HG03095 (cell line): Measurements from ENCODE around the gene OSTF1.

ENCODE experiments used
- ATAC-seq: cut with Tn5 transposase; IDR thresholded peaks from one replicate; pipeline ENCODE4 v1.9.1; 2021; ENCODE audit warnings: moderate library complexity; ENCODE audit not compliant: unreplicated experiment

OSTF1 gene

DNA sequence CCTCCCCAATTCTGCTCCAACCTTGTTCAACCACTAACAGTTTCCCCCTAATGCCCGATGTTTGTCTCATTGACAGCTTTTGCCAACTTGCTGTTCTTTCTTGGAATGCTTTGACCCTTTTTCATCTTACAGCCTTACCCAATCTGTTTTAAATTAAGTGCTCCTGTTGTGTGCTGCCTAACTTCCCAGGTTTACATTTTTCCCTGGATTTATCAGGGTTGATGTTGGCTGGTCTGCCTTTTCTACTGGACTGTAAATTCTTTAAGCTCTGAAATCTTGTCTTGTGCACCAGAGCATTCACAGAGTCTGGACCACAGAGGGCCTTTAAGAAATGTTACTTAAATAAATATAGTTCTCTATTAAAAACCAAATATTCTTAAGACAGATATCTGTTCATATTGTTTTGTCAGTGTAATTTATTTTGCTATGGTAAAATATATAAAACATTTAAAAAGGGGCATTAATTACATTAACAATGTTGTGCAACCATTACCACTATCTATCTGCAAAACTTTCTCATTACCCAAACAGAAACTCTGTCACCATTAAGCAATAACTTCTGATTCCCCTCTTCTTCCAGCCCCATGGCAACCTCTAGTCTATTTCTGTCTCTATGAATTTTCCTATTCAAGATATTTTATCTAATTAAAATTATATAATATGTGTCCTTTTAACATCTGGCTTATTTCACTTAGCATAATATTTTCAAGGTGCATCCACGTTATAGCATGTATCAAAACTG lies 73.0 kb downstream of the OSTF1 start:
- no peak for ATAC-seq

- no peak for ATAC-seq
These were observed 75.5 kb downstream of the OSTF1 start for GRCh38 chr9:75163764-75164163.

- ATAC-seq, result no peak
These were observed 76.3 kb downstream of the OSTF1 start for GRCh38 chr9:75164573-75164972.

DNA sequence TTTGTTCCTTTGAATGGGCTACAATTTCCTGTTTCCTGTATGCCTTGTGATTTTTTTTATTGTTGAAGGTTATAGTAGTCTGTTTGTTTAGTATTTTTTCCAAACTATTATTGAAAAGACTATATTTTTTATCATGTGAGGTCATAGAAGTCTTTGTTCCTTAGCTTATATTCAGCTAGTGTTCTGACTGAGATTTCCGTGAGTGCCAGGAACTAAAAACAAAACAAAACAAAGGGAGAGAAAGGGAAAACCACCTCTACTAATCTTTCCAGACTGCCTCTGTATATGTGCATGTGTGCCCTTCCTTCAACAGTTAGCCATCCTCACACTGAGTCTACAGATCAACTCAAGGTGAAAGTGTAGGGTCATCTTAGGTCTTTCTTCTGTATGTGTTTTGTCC lies 79.0 kb downstream of the OSTF1 start:
- ATAC-seq, result no peak

- no peak for ATAC-seq
These were observed 80.2 kb downstream of the OSTF1 start for GRCh38 chr9:75168270-75169178.

DNA sequence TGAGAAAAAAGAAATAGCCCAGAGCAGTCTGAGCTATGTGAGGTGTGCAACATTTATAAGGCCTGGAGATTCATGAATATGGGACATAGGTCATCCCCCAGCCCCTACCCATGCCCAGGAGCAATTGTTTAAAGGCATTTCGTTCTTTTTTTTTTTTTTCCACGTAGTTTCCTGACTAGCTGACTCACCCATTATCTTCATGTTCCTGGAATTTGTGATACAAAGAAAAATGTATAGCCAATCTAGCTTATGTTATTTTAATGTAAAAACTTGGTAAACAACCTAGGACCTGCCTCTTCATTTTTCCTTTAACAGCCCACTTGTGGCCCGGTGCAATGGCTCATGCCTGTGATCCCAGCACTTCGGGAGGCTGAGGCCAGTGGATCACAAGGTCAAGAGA lies 81.3 kb downstream of the OSTF1 start:
- ATAC-seq, result no peak

GRCh38 chr9:75170898-75171360 lies 82.6 kb downstream of the OSTF1 start:
- ATAC-seq, result no peak

- ATAC-seq, result no peak
These were observed 87.1 kb downstream of the OSTF1 start for GRCh38 chr9:75175395-75175794.

DNA sequence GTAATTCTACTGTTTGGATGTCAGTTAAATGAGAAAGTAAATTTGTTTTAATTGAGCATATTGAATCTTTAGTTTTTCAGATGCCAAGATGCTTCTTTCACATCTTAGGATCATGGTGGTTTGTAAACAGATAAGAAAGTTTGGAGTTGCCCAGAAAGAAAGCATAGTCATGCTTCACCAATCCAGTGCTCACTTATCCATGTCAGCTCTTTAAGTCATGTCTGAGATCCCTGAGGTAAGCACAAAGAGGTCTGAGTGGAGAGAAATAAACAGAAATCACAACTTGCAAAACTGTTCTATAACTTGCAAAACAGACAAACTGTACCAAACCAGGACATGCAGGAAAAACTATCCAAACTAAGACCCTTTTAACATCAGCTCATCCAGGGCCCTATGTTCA lies 87.7 kb downstream of the OSTF1 start:
- ATAC-seq, result no peak

DNA sequence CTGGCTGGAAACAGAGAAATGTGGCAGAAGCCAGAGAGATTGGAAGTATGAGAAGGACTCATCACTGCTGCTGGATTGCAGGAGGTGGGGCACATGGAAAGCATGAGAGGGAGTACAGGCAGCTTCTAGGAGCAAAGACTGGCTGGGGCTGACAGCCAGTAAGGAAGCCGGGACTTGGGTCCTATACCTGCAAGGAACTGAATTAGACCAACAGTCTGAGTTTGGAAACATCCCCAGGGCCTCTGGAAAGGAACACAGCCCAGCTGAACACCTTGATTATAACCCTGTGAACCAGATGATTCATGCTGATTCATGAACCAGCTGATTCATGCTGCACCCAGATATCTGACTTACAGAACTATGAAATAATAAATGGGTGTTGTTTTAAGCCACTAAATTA lies 93.4 kb downstream of the OSTF1 start:
- no peak for ATAC-seq

DNA sequence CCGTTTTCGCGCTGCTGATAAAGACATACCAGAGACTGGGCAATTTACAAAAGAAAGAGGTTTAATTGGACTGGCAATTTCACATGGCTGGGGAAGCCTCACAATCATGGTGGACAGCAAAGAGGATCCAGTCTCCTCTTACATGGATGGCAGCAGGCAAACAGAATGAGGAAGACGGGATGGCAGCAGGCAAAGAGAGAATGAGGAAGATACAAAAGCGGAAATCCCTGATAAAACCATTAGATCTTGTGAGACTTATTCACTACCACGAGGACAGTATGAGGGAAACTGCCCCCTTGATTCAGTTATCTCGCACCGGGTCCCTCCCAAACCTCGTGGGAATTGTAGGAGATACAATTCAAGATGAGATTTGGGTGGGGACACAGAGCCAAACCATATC lies 95.0 kb downstream of the OSTF1 start:
- no peak for ATAC-seq

DNA sequence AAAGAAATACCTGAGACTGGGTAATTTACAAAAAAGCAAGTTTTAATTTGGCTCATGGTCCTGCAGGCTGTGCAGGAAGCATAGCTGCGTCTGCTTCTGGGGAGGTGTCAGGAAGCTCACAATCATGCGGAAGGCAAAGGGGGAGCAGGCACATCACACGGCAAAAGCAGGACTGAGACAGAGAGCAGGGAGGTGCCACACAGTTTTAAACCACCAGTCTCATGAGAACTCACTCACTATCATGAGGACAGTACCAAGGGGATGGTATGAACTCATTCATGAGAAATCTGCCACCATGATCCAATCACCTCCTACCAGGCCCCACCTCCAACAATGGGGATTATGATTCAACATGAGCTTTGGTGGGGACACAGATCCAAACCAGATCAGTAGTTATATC lies 96.2 kb downstream of the OSTF1 start:
- no peak for ATAC-seq

DNA sequence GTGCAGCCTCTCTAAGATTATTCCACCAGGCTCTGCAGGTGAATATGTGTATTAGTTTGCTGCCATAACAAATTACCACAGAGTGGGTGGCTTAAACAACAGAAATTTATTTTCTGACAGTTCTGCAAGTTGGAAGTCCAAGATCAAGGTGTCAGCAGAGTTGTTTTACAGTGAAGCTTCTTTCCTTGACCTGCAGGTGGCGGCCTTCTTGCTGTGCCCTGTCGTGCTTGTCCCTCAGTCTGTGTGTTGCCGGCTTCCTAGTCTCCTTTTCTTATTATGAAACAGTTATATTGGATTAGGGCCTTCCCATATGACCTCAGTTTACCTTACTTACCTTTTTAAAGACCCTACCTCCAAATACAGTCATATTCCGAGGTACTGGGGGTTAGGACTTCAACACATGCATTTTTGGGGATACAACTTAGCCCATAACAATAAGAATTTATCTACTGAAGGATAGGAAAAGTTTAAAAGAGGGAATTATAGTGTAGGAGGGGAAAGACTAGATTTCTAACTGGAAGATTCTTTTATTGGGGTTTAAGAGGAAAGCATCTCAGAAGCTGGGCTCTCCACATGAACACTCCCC lies 97.4 kb downstream of the OSTF1 start:
- ATAC-seq, result peak; percentile 76

DNA sequence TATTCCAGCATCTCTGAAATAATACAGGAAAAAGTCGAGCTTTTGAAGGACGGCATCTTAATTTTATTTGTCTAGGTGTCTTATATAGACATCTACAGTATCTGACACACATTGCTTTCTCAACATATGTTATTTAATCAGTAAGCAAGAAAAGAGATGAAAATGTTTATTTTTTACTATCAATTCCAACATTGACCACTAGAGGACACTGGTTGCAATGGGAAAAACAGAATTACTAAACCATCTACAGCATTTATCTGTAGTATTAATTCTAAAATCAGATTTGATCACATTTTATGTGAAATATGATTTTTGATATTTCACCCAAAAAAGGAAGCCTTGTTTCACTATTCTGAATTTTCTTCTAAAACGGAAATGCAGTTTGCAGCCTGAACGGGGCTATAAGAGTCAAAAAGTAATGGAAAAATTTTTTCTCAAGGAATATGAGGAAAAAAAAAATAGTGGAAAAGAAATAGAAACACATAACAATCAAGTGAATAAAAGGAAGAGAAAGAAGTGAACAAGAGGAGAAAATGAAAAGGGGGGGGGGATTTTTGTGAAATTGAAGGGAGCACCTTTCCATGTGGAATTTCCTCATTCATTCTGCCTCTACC lies 98.6 kb downstream of the OSTF1 start:
- ATAC-seq, result no peak

DNA sequence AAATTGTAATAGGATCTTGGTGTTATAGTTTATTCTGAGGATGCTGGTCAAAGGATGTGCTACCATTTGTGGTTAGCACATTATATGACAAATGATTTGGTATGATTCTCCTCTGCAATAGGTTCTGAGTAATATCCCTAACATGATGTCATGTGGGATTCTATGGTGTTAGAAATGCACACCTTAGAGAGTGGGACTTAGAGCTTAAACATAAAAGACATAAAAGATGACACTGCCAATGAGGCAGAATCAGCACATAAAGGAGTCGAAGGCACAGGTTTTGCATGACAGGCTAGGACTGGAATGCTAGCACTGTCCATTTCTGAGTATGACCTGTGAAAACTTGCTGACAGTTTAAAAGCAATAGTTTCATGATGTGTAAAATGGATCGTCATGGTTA lies 100.4 kb downstream of the OSTF1 start:
- ATAC-seq, result no peak

GRCh38 chr9:75190762-75191161 lies 102.4 kb downstream of the OSTF1 start:
- ATAC-seq, result no peak
